ENCODE data around the gene MXD3. TPM values are rescaled to one million over a fixed set of nuclear protein-coding genes. Genes with fewer than 3 reads are reported as not detected.

The MXD3 gene
- total and polyA plus RNA-seq, 2 donors (not counting 3 experiments of a cell fraction or from before 2014, with no cell fraction given), result 38.4 to 44.2 TPM

DNA sequence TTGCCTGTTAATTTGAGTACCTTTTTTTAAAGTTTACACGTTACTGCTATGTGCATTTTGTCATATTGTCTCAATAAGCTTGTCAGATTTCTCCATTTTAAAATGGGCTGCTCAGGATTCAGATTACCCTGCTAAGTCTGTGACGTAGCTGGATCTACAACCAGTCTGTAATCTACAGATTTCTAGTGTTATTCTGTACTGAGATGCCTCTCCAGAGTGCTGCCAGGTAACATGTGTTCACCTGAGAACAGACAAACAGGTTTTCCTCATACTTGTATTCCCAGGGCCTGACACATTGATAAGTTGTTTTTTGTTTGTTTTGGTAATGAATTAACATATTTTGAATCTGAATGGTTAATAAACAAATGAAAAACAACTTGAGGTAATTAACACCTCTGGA lies 23.5 kb downstream of the MXD3 start:
- Histone ChIP-seq H3K4me2 (ENCODE audit: insufficient read depth, low read length) (no peak overlapping the region), H3K36me3 (ENCODE audit: control insufficient read depth in 2 of 2, extremely low read depth in 1 of 2, insufficient read depth in 2 of 2, low read length in 2 of 2) (peaks cover 17 to 29% of the 10 kb centered on the region in 2 experiments), H3K9ac (replicated peaks; ENCODE audit: extremely low read depth, insufficient read depth, low read length) (no peak overlapping the region), H3K4me1 (ENCODE audit: control insufficient read depth, extremely low read depth, insufficient read depth, low read length) (no peaks in the 10 kb centered on the region), H2AFZ (ENCODE audit: low read depth, low read length) (no peak overlapping the region), H3K27ac (ENCODE audit: insufficient read depth, low read depth, low read length) (no peak overlapping the region), H4K20me1 (replicated peaks; ENCODE audit: control insufficient read depth, extremely low read depth, insufficient read depth, low read length) (no peaks in the 10 kb centered on the region), H3K27me3 (ENCODE audit: control insufficient read depth in 2 of 2, insufficient read depth in 2 of 2, low read length in 2 of 2) (no peaks in the 10 kb centered on the region), H3K9me1 (replicated peaks; ENCODE audit: control insufficient read depth, extremely low read depth, insufficient read depth, low read length) (no peaks in the 10 kb centered on the region), H3K79me2 (ENCODE audit: control insufficient read depth, insufficient read depth, low read length) (no peaks in the 10 kb centered on the region), H3K9me3 (replicated peaks; ENCODE audit: control insufficient read depth, insufficient read depth, low read length) (no peaks in the 10 kb centered on the region), H3K4me3 (replicated peaks in 1 of 3; ENCODE audit: insufficient read depth in 1 of 3, low read depth in 1 of 3, low read length in 3 of 3) (no peak overlapping the region)
- FAIRE-seq (no peak), DNase-seq (ENCODE audit: low read depth, low spot score) (no peak)
- no peak for TF ChIP-seq GATA2 (IDR thresholded peaks at IDR 0.05; ENCODE audit: insufficient read depth, insufficient read length, low read depth, low read length)
- no peak for TF ChIP-seq EZH2 (IDR thresholded peaks at IDR 0.05; ENCODE audit: borderline replicate concordance, low read depth, low read length, severe bottlenecking)
- TF ChIP-seq, protein P1, sequence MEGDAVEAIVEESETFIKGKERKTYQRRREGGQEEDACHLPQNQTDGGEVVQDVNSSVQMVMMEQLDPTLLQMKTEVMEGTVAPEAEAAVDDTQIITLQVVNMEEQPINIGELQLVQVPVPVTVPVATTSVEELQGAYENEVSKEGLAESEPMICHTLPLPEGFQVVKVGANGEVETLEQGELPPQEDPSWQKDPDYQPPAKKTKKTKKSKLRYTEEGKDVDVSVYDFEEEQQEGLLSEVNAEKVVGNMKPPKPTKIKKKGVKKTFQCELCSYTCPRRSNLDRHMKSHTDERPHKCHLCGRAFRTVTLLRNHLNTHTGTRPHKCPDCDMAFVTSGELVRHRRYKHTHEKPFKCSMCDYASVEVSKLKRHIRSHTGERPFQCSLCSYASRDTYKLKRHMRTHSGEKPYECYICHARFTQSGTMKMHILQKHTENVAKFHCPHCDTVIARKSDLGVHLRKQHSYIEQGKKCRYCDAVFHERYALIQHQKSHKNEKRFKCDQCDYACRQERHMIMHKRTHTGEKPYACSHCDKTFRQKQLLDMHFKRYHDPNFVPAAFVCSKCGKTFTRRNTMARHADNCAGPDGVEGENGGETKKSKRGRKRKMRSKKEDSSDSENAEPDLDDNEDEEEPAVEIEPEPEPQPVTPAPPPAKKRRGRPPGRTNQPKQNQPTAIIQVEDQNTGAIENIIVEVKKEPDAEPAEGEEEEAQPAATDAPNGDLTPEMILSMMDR (IDR thresholded peaks at IDR 0.05; ENCODE audit: extremely low read depth in 1 of 2, insufficient read depth in 1 of 2, low read depth in 1 of 2, low read length in 2 of 2), result no peak
- no peak for TF ChIP-seq POLR2A (IDR thresholded peaks at IDR 0.05; ENCODE audit: low read depth, low read length)
- TF ChIP-seq FOS (IDR thresholded peaks at IDR 0.05; ENCODE audit: borderline replicate concordance, insufficient read depth, low read length), result no peak
- no TSS peak for BruUV-seq (replicated peaks)
- intact Hi-C loops (cut with micrococcal nuclease), result no loop called here
- POLR2A ChIA-PET, result no interaction called here
- dilution Hi-C loops (cut with MboI; ENCODE audit: extremely low pct_ligation_motif_present, low sequenced_read_pairs), result no loop called here
- CTCF ChIA-PET, result interaction anchor here (1.9 kb wide), 1 partner anchor 21 kb away, joined by 6 read pairs; no protein-coding TSS in a partner anchor

DNA sequence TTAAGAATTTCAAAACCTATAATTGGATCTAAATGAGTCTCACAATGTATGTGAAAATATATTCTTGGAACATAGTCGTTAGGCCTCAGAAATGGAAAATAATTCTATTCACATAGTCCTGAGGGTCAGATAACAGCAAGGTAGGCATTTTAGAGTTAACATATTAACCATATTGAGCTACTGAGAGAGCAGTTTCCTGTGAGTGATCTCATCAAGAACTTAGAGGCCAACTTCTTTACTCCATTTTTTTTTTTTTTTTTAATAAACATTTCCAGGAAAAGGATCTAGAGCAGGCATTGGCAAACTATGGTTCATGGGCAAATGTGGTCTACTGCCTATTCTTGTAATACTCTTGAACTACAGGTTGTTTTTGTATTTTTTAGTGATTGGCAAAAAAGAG lies 34.8 kb downstream of the MXD3 start:
- CTCF ChIA-PET, result interaction anchor here (0.6 to 1.6 kb wide), 5 partner anchors 10 to 165 kb away, joined by 3 to 8 read pairs (median 3); no protein-coding TSS in a partner anchor
- Histone ChIP-seq H3K9ac (replicated peaks; ENCODE audit: extremely low read depth, insufficient read depth, low read length) (no peak overlapping the region), H3K4me2 (ENCODE audit: insufficient read depth, low read length) (no peak overlapping the region), H3K27ac (ENCODE audit: insufficient read depth, low read depth, low read length) (no peak overlapping the region), H3K36me3 (ENCODE audit: control insufficient read depth in 2 of 2, extremely low read depth in 1 of 2, insufficient read depth in 2 of 2, low read length in 2 of 2) (peaks cover 10 to 16% of the 10 kb centered on the region in 2 experiments), H3K27me3 (ENCODE audit: control insufficient read depth in 2 of 2, insufficient read depth in 2 of 2, low read length in 2 of 2) (no peaks in the 10 kb centered on the region), H2AFZ (ENCODE audit: low read depth, low read length) (no peak overlapping the region), H3K79me2 (ENCODE audit: control insufficient read depth, insufficient read depth, low read length) (no peaks in the 10 kb centered on the region), H4K20me1 (replicated peaks; ENCODE audit: control insufficient read depth, extremely low read depth, insufficient read depth, low read length) (no peaks in the 10 kb centered on the region), H3K4me1 (ENCODE audit: control insufficient read depth, extremely low read depth, insufficient read depth, low read length) (peaks cover 3% of the 10 kb centered on the region), H3K9me1 (replicated peaks; ENCODE audit: control insufficient read depth, extremely low read depth, insufficient read depth, low read length) (no peaks in the 10 kb centered on the region), H3K9me3 (replicated peaks; ENCODE audit: control insufficient read depth, insufficient read depth, low read length) (no peaks in the 10 kb centered on the region), H3K4me3 (replicated peaks in 1 of 3; ENCODE audit: insufficient read depth in 1 of 3, low read depth in 1 of 3, low read length in 3 of 3) (no peak overlapping the region)
- peak; percentile 61 for DNase-seq (ENCODE audit: low read depth, low spot score)
- dilution Hi-C loops (cut with MboI; ENCODE audit: extremely low pct_ligation_motif_present, low sequenced_read_pairs) (no loop called here), intact Hi-C loops (cut with micrococcal nuclease) (loop anchor here (1.0 kb wide), 1 partner anchor 163 kb away; no protein-coding TSS in a partner anchor)
- TF ChIP-seq FOS (IDR thresholded peaks at IDR 0.05; ENCODE audit: borderline replicate concordance, insufficient read depth, low read length), result peak; percentile 9
- TF ChIP-seq MYC (IDR thresholded peaks at IDR 0.05; ENCODE audit: low read depth, low read length), result no peak
- POLR2A ChIA-PET, result no interaction called here
- BruUV-seq (replicated peaks), result no TSS peak
- no peak for FAIRE-seq

Measured in endothelial cell of umbilical vein (primary cell).